GM18517 (cell line): ENCODE data around the gene IL3.

Experiments
- ATAC-seq: cut with Tn5 transposase; IDR thresholded peaks from one replicate; pipeline ENCODE4 v1.9.1; 2021; ENCODE audit warnings: mild to moderate bottlenecking, moderate library complexity; ENCODE audit not compliant: unreplicated experiment

The IL3 gene

DNA sequence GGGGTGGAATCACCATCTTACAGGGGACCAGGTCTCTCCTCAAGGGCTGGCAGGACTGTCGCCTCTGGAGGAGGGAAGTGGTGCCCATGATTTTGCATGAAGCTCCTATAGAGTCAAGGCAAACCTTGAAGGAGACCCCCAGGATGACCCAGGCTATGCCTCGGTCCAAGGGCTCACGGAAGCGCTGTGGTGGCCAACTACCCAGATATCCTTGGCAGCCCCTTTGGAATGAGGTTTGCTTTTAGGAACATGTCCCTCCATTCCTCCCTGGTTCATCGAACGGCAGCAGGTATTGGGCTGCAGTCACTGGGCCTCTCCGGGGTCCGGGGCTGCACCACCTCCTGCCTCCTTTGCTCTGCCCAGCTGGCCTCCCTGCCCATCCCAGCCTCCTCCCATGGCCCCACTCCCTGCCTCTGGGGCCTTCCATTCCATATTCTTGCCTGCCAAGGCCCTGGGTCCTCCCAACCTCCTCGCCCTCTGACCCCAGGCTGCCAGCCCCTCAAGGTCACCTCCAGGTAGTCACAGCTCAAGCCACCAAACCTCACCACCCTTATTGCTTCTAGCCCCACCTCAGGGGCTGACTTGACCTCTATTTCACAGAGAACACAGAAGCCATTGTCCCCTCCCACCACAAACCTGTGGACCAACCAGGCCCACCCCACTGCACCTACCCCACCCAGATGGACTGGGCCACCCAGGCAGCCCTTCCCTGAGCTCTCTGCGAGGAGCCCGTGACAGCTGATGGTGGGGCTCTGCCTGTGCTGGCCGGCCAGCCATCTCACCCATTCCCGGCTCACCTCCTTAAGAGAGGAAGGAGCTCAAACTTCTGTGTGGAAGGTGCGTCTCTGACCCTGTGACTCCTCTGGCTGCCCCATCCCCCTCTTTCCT lies 3.6 kb upstream of the IL3 start:
- no peak for ATAC-seq

DNA sequence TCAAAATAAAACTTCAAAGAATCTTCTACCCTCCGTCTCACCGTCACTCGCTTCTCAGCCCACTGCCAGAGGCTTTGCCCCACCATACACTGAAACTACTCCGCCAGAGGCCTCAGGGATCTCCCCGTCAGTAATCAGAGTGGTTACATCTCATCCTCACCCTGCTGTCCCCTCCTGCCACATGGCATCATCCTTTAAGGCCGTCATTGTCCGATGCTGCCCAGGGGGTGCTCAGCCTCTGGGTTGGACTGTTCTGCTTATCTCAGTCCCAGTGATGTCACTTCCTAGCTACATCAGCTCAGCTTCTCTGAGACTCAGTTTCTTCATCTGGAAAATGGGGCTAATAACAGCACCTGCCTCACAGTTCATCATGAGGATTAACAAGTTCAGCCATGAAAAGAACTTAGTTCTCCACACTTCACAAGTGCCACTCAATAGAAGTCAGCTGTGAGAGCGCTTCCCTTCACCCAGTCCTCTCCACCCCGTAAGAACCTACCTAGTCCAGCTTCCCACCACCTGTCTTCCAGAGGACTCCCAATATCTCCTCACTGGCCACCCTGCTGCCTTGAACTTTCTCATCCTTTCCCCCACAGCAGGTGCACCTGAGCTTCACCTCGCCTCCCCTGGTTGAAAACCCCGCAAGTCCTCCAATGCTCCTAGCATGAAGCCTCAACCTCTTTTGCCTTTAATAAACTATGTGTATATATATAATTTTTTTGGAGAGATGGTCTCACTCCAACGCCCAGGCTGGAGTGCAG lies 2.8 kb upstream of the IL3 start:
- ATAC-seq, result no peak

DNA sequence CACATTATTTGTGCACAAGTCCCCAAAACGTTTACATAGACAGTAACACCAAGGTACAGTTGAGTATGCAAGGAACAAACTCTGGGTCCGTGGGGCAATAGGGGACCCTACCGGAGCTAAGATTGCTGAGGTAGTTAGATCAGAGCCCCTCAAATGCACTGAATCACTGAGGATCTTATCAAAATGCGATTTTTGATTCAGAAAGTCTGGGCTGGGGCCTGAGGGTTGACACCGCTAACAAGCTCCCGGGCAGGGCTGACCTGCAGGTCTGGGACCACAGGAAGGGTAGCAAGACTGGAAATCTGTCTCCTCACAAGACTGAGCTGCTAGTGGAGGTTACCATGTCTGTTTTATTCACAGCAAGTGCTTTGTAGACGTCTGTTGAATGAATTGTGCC lies 1.8 kb upstream of the IL3 start:
- no peak for ATAC-seq

DNA sequence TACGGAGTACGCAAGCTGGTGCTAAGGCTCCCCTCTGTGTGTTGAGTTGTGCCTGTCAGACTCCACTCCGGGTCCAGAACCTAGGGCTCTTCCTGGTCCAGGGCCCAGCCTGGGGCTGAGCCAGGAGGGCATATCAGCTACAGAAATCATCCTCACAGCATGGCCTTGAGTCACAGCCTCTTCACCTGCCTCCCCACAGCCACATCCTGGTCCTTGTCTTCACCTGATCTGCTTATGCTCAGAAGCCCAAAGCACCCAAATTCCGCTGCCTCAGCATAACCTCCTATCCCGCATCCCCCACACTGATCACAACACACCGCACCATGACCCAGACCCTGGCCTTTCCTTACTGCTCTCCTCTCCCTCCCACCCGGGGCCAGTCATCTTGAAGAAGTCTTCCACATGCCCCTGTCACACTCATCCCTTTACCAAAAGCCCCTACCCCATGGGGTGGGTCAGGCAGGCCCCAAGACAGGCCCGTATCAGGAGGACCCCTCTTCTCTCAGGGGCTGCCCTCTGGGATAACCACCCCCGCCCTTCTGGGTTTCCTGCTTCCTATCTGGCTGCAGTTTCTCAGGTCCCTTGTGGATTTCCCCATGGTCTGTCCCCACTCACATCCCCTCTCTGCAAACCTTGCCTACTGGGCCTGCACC lies 1.3 kb upstream of the IL3 start:
- ATAC-seq, result no peak

DNA sequence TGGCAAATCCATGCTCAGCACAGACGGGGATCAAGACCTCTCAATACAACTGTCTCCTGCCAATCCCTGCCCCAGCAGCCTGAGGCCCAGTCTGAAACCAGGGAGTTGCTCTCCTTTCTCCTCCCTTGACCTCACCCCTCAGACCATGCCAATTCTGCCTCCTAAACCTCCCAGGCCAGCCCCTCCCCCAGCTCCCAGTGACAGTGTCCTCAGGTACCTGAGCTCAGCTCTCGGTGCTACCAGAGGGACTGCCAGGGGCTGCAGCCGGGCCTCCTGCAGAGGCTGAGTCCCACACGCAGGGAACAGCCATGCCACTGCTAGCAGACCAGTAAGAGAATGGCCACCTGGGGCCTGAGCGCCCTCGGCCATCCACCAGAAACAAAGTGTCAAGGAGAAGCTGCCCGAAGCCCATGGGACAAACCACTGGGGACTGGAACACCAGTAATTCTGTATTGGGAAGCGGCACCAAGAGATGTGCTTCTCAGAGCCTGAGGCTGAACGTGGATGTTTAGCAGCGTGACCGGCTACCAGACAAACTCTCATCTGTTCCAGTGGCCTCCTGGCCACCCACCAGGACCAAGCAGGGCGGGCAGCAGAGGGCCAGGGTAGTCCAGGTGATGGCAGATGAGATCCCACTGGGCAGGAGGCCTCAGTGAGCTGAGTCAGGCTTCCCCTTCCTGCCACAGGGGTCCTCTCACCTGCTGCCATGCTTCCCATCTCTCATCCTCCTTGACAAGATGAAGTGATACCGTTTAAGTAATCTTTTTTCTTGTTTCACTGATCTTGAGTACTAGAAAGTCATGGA lies 557 bp upstream of the IL3 start:
- no peak for ATAC-seq

DNA sequence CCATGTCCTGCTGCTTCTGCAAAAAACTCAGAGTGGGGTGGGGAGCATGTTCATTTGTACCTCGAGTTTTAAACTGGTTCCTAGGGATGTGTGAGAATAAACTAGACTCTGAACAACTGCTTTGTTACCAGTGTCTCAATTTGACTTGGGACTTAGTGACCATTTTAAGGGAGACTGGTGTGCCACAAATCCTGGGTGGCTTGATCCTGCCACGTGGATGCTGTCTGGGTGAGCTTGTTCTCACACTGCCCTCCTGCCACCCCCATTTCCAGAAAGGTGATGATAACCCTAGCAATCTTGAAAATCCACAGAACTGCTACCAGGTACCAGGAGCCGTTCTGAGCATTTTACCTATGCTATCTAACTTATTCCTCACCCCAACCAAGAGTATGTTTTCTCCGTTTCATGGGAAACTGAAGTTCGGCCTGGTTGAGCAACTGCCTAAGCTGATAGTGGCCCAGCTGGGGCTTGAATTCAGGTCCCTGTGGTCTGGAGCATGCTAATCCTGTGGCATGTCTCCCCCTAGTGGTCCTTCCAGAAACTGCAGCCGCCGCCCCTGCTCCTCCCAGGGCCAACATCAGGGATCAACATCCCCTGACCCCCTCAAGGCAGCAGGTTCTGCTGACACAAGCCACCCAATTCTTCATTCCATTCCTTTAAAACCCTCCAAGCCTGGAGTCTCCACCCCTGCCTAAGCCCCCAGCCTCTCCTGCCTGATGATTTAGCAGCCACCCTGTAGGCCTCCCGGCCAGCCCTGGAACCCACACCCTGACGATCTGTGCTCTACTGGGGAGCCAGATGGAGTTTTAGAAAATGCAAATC lies 2.8 kb downstream of the IL3 start:
- ATAC-seq, result peak; percentile 53

DNA sequence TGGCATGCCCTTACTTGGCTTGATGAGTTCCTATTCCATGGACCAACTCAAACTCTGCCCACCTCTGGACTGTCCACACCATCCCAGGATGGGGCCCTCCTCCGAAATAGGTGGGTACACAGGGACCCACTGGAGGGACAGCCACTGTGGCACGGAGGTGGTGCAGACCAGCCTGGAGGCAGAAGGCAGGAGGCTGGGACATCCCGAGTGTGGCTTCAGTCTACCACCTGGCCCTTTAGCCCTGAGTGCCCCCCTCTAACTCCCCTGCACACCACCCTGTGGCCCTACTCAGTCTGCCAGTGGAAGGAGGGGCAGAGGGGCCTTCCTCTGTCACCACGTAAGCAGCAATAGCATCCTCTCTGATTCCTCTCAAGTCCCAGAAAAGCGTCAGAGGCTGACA lies 3.7 kb downstream of the IL3 start:
- ATAC-seq, result no peak

DNA sequence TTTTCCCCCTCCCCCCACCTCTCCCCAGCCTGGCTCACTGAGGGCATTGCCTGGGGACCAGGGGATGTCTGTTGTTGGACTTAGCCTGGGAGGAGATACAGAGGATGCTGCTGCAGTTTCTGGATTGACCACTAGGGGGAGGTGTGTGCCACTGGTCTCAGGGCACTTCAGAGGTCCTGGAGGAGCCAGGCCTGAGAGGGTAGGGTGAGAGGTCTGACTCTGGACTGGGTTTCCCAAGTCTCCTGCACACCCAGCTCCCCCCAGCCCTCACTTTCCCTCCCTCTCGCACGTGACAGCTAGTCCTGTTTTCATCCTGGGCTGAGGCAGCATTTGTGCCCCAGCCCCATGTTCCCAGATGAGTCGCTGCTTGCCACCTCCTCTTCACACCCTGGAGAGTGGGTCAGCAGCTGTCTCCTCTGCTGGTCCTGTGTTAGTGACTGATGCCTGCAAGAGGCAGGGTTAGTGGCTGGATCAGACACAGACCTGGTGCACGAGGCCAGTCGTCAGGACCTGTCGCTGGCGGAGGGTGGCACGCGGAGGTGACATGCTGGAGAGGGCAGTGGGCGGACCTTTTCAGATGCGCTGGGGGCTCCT lies 4.4 kb downstream of the IL3 start:
- ATAC-seq, result peak; percentile 84

DNA sequence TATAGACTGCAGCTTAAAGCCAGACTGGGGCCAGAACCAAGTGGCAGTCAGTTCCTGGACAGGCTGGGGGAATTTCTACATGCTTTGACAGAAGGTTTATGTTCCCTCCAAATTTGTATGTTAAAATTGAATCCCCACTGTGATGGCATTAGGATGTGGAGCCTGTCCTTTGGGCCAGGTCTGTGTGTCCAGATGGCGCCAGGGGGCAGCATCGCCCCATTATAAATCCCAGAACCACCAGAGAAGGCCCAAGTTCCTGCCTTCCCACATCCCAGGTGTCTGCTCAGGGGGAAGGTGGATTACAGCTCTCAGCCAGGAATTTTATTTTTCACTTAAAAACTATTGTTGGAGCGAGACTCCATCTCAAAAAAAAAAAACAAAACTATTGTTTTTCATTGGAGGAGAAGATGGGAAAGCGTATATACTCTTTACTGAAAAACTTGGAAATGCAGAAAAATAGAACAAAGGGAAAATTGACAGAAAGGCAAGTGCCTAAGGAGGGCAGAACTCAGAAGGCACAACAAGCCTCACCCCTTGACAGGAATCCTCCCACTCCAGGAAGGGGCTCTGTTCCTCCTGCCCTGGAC lies 5.0 kb downstream of the IL3 start:
- no peak for ATAC-seq

DNA sequence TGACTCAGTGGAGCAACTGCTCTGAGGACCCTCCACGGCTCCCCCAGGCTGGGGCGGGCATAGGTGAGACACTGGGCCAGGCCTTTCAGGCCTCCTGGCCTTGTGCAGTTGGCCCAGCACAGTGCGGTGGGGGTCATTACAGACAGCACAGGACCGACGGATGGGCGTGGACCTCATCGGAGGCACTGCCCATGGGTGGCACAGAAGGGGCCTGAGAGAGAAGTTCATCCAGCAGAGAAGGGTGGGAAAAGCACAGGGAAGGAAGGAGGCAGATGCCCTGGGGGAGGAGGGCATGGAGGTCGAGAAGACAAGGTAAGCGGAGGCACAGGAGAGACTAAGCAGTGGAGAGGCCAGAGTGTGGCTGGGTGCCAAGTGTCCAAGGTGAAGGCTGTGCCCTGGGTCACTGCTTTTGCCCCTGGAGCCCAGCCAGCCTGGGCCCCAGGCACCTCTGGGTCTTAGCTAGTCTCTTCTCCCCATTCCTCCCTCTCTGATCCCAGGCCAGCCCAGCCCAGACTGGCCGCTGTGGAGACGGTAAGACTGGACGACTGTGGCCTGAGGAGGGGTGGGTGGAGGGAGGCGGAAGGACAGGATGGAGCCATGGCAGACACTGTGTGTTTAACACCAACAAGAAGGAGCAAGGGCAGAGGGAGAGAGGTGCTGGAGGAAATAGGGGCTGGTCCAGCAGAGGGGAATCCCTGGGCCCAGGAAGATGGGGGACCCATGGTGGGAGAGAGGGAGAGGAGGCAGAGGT lies 5.7 kb downstream of the IL3 start:
- ATAC-seq, result no peak

DNA sequence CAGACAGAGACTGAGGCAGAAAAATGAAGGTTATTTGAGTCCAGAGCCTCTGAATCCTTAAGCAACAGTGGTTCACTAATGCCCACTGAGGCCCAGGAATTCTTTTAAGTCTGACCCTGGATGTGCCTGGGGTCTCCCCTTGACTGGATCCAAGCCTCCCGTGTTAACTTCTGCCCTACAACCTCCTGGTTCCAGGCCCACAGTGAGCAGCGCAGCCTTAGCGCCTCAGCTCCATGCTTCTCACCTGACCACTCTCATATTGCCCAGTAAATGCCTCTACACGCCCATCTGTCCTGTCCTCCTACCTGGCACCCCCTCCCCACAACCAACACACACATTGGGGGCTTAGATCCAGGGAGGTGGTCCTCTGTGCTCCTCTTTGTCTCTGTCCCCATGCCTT lies 6.4 kb downstream of the IL3 start:
- no peak for ATAC-seq

DNA sequence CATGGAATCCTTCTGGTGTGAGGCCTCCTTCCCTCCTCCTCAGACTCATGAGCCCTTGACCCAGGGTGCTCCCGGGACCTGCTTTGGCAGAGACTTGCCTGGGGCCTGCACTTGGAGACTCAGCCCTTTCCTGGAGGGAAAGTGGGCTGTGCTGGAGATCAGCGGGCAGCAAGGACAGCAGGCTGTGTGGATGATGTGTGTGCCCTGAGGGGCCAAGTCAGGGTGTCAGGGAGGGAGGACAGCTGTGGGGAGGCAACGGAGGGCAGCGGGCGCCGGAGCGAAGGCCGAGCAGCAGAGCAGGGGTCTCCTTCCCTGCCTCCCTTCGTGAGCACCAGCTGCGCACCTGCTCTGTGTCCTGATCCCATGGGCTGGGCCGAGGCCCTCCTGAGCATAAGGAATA lies 7.0 kb downstream of the IL3 start:
- ATAC-seq, result no peak

DNA sequence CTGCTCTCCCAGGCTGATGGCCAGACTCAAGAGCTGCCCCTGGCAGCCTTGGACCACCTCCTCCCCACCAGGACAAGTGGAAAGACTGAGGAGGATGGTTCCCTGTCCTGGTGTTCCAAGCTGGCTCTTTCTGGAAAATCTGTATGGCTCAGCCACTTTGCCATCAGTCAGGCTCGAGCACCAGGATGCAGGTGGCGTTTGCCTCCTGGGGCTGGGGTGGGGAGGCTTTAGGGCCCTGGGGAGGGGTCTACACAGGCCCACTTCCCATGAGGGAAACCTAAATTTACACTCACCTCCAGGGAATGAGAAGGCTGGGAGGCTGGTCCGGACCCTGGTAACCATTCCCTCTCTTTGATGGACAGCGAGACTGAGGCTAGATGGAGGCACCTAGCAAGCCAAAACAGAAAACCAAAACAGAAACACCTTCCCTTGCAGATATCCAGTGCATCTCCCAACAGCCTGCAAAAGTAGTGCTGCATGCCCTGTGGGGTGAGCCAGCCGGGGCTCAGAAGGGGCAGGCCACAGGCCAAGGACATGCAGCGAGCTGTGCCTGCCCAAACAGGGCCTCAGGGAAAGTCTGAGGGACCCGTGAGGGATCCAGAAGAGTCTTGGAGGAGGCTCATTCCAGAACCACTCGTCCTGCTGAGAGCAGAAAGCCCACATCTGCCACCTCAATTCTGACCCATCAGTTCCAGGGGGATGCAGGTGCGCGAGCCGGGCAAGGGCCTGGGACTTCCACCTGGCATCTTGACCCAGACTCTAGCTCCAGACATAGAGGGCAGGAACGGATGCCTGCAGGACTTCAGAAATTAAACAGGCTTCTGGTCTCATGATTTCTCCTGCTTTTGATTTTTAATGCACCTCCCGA lies 7.7 kb downstream of the IL3 start:
- no peak for ATAC-seq

DNA sequence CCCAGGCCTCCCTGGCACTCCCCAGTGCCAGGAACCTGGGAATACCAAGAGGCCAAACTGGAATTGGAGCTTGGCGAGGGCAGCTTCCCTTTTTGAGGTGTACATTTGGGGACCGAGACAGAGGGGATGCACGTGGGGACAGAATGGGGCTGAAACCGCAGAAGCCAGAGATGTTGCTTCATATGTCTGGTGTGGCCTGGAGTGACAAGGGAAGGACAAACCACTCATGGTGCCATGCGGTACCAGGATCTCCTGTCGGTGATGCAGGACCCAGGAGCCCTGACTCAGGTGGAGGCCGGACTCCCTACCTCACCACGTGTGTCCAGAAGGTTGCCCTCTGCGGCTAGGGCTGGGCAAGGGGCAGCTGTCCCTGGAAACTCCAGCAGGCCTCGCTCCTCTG lies 9.1 kb downstream of the IL3 start:
- no peak for ATAC-seq

DNA sequence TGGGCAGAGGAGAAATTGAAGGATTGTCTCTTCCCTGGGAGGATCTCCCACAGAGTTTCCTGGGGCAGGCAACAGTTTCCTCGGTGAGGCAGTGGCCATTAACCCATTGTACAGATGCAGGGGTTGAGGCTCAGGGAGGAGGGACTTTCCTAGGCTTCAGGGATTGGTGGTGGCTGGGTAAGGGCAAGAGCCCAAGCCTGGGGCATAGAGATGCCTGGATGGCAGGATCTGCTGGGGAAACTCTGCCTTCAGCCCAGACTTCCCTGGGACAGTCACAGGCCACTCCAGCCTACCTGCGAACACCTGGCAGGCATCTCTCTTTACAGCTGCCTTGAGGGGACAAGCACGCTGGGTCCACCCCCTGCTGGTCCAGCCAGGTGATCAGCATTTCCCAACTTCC lies 9.5 kb downstream of the IL3 start:
- no peak for ATAC-seq

DNA sequence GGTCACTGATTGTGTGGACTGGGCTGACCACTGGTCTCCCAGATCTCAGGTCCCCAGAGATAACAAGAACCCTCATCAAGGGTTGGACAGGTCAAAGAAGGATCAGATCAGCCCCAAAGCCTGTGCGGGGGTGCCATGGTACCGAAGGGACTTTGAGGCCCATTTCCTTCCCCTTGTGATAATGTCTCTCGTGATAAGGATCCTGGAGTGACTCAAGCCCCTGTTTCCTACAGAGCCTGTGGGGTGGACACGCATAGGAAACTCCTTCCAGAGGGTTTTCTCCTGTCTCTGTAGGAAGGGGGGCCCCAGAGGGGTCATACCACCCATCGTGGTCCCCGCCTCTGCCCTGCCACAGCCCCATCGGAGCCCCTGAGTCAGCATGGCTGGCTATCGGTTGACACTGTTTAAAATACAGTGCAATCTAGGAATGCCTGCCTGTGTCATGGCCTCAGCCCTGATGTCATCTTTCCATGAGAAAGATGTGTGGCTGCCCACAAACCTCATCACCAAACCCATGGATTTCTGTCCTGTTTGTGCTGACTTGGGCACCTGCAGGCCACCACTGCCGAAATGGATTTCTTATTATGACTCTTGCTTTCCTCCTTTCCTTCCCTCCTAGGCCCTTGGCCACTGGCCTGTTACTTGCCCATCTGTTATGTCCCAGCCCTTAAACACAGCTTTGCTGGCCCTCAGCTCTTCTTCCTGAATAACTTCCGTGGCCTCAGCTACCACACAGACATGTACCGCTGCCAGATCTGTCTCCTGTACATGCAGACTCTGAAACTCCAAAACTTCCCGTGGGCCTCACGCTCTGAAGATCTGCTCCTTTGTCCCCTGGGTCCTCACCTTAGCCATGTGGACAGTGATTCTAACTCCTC lies 10.2 kb downstream of the IL3 start:
- ATAC-seq, result no peak

DNA sequence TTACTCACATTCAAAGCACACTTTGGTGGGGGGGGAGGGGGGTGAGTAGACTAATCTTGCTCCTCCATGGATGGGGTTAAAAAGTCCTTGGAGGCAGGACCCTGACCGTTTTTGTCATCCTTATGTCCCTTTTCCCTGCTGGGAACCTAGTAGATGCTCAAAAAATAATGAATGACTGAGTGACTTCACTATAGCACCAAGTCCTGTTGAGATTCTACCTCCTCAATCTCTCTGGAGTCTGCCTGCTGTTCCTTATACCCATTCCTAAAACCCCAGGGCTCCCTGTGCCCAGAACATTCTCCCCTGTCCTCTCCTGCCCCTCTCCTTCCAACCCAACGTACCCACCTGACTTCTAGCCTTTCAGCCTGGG lies 10.9 kb downstream of the IL3 start:
- no peak for ATAC-seq
